SJSA1 (cell line): ENCODE measurements around the gene ANKS6. TPM values are rescaled to one million over a fixed set of nuclear protein-coding genes. Genes with fewer than 3 reads are reported as not detected.

ENCODE experiments used
- DNase-seq, 2 experiments: peaks; one replicate each; pipeline ENCODE4 v3.0.0-alpha.2; 2015 to 2020; ENCODE audit warnings: low spot score in 2 of 2, low read depth in 1 of 2
- H3K27ac ChIP-seq: fragments of 250-450 bp; sonication (Bioruptor Pico); 2 replicates; pipeline ENCODE4 v1.5.1; 2020; ENCODE audit warnings: mild to moderate bottlenecking, moderate library complexity
- H3K27me3 ChIP-seq: fragments of 250-450 bp; sonication (Bioruptor Pico); replicated peaks from 2 replicates; pipeline ENCODE4 v1.5.1; 2020; ENCODE audit warnings: mild to moderate bottlenecking, moderate library complexity
- H3K36me3 ChIP-seq: fragments of 250-450 bp; sonication (Bioruptor Pico); 2 replicates; pipeline ENCODE4 v1.5.1; 2020; ENCODE audit warnings: mild to moderate bottlenecking
- H3K4me1 ChIP-seq: fragments of 250-450 bp; sonication (Bioruptor Pico); replicated peaks from 2 replicates; pipeline ENCODE4 v1.6.1; 2021; ENCODE audit warnings: mild to moderate bottlenecking
- H3K4me3 ChIP-seq: fragments of 250-450 bp; sonication (Bioruptor Pico); 2 replicates; pipeline ENCODE4 v1.5.1; 2020; ENCODE audit warnings: mild to moderate bottlenecking
- H3K9me3 ChIP-seq: fragments of 250-450 bp; sonication (Bioruptor Pico); replicated peaks from 2 replicates; pipeline ENCODE4 v1.5.1; 2020; ENCODE audit warnings: mild to moderate bottlenecking
- total RNA-seq: library from RNA; depleted of rRNA; stranded (reverse); fragments of >200 nt; shearing (Covaris generic); gene quantifications from 2 replicates; pipeline ENCODE4 v1.2.3, GENCODE V29; 2014; rRNA removed

ANKS6 gene
- total RNA-seq, result 8.4 and 9.6 TPM in 2 replicates

DNA sequence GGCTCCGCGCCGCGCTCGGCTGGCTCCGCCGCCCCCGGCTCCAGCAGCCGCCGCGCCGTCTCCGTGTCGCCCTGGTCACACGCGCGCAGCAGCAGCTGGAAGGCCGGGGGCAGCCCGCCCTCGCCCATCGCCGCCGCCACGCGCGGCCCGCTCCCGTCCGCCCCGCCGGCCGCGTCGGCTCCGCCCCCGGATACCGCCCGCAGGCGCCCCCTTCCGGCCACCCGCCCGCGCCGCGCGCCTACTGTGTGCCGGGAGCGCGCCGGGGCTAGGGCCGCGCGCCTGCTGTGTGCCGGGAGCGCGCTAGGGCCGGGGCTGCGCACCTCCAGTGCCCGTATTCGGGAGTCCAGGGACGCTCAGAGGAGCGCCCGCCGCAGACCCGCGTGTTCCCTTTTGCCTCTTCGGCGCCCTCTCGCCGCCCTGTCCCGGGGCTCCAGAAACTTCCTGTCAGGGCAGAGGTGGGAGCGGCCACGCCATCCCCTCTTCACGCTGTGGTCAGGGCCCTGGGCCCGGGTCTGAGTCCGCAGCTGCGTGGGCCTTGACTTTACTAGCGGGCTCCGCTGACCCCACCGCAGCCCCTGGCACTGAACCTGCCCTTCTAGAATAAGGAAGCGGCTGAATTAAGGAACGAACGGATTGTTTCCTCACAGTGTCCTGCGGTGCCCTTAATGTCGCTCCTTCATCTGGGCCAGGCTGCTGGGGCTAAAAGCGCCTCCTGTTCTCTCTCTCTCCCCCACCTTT, at the start of gene ANKS6:
ANKS6 (minus strand) TSS at position 192 of the 738 bp plus-strand sequence; CDS start at position 128, 64 bp downstream.
- no peaks in the 10 kb centered on the region; the same call in 1 of the 2 replicates for H3K36me3 ChIP-seq
- peak; percentile 37 to 67 for DNase-seq
- H3K4me1 ChIP-seq, result peaks cover 16% of the 10 kb centered on the region
- H3K4me3 ChIP-seq, result peak within 1 kb of the TSS; percentile 71
- H3K9me3 ChIP-seq, result peaks cover 12% of the 10 kb centered on the region; the same call in 1 of the 2 replicates
- no peaks in the 10 kb centered on the region for H3K27me3 ChIP-seq
- no peak within 1 kb of the TSS for H3K27ac ChIP-seq

DNA sequence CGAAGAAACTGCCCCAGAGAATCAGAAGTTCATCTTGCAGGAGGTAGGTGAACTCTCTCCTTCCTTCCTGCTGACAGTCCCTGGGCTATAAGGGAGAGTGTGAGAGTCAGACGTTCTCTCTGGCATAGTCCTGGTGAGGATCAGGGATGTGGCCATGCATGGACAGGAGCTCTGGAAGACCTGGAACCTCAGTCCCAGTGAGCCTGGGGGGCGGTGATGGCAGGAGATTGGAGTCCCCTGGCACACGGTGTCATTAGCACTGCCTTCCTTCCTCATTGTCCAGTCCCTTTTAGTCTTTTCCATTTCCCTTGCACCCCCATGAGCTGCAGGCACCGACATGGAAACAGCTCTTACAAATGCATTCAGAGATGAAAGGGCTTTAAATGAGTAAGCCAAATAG, 49.7 kb upstream of the ANKS6 start:
- Histone ChIP-seq H3K36me3 (no peaks in the 10 kb centered on the region), H3K27ac (no peak overlapping the region), H3K4me3 (no peak overlapping the region), H3K9me3 (no peaks in the 10 kb centered on the region), H3K27me3 (no peaks in the 10 kb centered on the region; the same call in none of the 2 replicates), H3K4me1 (no peaks in the 10 kb centered on the region)
- DNase-seq, result no peak

DNA sequence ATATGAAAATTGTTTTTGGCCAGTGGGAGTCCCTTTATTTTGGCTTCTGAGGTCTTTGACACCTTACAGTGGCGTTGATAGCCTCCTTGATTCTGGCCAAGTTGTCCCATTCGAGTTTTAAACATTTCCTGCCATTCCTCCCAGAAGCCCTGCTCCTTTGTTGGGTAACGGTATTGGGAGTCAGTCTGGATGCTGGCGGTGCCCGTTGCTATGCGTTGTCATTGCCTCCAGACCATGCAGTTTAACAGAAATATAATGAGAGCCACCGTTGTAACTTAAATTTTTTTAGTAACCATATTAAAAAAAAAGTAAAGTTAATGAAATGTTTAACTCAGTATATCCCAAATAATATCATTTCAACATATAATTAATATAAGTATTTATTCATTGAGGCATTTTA, 46.2 kb upstream of the ANKS6 start:
- Histone ChIP-seq H3K4me3 (no peak overlapping the region), H3K36me3 (no peaks in the 10 kb centered on the region), H3K9me3 (no peaks in the 10 kb centered on the region), H3K4me1 (no peaks in the 10 kb centered on the region), H3K27ac (no peak overlapping the region), H3K27me3 (no peaks in the 10 kb centered on the region; the same call in none of the 2 replicates)
- no peak for DNase-seq

DNA sequence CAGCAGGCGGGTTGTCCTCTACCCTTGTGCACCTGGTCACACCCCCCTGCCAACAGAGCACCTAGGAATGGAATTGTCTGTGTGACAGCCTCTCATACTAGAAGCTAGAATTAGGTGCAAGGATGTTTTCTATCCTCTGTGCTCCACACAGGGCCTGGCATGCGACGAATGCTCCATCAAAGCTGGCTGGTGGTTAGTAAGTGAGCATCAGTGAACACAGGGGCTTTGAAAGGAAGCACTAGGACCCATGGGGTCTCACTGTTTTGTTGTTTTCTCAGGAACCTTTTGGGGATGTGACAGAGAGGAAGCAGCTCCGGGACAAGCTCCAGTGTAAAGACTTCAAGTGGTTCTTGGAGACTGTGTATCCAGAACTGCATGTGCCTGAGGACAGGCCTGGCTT, 43.4 kb upstream of the ANKS6 start:
- H3K27ac ChIP-seq, result no peak overlapping the region
- H3K9me3 ChIP-seq, result no peaks in the 10 kb centered on the region
- H3K4me1 ChIP-seq, result no peaks in the 10 kb centered on the region
- DNase-seq, result no peak
- H3K27me3 ChIP-seq, result no peaks in the 10 kb centered on the region; the same call in none of the 2 replicates
- no peaks in the 10 kb centered on the region for H3K36me3 ChIP-seq
- H3K4me3 ChIP-seq, result no peak overlapping the region

DNA sequence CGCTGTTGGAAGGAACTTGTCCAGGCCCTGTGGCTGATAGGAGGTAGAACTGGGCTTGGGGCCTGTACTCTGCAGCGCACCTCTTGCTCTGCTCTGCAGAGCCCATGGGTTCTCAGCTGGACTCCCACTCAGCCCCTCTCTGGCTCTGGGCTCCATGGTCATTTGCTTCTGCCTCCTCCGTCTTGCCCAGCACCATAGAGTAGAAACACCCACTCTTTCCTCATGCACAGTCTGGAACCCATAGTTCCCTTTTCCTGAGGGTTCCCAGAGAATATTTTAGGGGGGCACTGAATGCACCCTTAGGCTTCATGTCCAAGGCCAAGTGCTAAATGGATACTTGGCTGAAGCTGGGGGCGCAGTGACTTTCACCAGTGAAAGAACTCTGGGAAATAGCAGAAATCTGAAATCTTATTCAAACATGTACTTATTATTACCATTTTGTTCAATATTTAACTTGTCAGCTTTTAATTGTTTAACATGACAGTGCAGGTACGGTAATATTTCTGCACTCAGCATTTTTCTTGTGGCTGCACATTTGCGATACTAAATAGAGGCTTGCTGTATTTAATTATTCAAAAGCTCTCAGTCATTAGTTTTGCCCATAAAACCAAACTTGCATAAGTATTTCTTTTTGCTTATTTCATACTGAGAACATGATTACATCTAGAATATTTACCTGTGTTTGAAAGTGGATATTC, 42.7 kb upstream of the ANKS6 start:
- DNase-seq, result no peak
- Histone ChIP-seq H3K27ac (no peak overlapping the region), H3K36me3 (no peaks in the 10 kb centered on the region), H3K4me3 (no peak overlapping the region), H3K4me1 (no peaks in the 10 kb centered on the region), H3K9me3 (no peaks in the 10 kb centered on the region), H3K27me3 (no peaks in the 10 kb centered on the region; the same call in none of the 2 replicates)

DNA sequence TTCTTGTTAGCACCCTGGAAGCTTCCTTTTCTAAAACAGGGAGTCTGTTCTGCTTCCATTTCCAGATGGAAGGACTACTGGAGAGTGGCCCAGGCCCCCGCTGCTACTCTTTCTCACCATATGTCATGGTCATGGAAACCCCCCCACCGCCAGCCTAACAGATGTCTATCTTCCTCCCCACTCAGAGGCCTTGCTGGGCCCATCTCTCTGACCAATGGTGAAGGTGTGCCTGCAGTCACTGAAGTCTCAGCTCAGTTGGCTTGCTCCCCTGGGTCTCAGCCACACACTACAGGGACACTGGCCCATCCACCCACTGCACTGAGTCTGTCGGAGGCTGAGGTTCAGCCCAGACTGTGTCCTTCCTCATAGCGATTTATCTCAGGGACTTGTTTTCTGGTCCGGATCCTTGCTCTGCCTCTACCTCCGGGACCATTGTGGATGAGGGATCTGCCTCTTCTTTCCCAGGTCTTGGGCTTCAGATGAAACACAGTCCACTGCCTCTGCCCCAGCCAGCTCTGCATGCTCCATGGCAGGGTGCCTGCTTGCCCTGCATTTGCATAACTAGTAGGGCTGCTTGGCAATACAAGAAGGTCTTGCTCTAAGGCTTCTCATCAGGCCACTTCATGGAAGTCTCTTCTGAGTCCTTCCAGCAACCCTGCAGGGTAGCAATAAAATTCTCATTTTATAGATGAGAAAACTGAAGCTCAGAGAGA, 42.0 kb upstream of the ANKS6 start:
- Histone ChIP-seq H3K27me3 (no peaks in the 10 kb centered on the region; the same call in 1 of the 2 replicates), H3K27ac (no peak overlapping the region), H3K4me1 (no peaks in the 10 kb centered on the region), H3K4me3 (no peak overlapping the region), H3K36me3 (no peaks in the 10 kb centered on the region), H3K9me3 (no peaks in the 10 kb centered on the region)
- no peak for DNase-seq

DNA sequence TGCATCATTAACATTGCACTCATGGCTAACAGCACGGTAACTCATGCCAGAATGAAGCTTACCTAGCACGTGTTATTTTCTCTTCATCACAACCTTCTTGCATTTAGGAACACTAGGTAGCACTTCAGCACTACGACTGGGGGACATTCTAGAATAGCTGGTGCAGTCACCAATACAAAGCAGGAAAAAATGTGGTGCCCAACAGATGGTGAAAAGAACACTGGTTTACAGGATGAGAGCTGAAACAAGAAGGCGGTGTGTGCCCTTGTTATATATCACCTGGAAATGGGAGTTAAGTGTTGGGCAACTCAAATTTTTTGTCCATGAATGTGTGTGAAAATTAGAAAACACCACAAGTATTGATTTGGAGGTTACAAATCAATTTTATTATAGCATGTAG, 41.2 kb upstream of the ANKS6 start:
- Histone ChIP-seq H3K9me3 (no peaks in the 10 kb centered on the region), H3K4me3 (no peak overlapping the region), H3K36me3 (no peaks in the 10 kb centered on the region), H3K27me3 (no peaks in the 10 kb centered on the region; the same call in 1 of the 2 replicates), H3K27ac (no peak overlapping the region), H3K4me1 (no peaks in the 10 kb centered on the region)
- no peak for DNase-seq

DNA sequence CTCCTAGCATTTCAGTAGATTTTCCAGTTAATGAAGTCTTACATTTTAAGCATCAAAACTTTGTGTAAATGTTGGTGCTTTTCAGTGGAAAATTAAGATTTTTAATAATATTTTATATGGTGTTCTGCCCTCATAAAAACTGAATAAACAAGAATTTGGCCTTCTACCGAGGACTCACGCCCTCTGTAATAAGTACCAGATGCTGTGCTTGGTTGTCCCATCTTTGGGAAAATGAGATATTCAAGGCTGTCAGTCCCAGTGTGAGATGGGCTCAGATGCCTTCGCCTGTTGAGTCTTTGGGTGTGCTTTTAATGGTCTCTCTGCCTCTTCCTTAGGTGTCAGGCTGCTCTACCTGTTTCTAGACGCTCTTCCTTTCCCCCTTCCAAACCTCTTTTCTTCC, 39.9 kb upstream of the ANKS6 start:
- Histone ChIP-seq H3K27ac (no peak overlapping the region), H3K4me1 (no peaks in the 10 kb centered on the region), H3K36me3 (no peaks in the 10 kb centered on the region), H3K27me3 (no peaks in the 10 kb centered on the region; the same call in 1 of the 2 replicates), H3K9me3 (no peaks in the 10 kb centered on the region), H3K4me3 (no peak overlapping the region)
- no peak for DNase-seq

DNA sequence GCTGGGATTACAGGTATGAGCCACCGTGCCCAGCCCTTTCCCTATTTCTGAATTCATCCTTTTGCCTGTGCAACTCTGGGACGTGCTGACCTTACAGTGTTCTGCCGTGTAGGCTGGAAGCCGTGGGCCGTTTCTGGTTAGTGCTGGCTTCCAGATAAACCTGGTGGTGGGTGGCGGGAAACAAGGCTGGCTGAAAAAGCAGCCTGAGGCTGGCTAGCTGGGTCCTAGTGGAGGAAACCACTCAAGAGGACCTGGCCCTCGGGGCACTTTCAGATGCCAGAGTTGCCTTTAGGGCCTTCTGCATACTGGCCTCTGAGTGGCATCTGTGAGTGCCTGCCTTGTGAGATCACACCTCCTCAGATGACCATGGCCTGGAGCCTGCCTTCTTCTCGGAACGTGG, 38.0 kb upstream of the ANKS6 start:
- no peaks in the 10 kb centered on the region for H3K36me3 ChIP-seq
- no peaks in the 10 kb centered on the region for H3K27me3 ChIP-seq
- no peak for DNase-seq
- no peaks in the 10 kb centered on the region for H3K4me1 ChIP-seq
- H3K4me3 ChIP-seq, result no peak overlapping the region
- H3K9me3 ChIP-seq, result no peaks in the 10 kb centered on the region
- no peak overlapping the region for H3K27ac ChIP-seq

DNA sequence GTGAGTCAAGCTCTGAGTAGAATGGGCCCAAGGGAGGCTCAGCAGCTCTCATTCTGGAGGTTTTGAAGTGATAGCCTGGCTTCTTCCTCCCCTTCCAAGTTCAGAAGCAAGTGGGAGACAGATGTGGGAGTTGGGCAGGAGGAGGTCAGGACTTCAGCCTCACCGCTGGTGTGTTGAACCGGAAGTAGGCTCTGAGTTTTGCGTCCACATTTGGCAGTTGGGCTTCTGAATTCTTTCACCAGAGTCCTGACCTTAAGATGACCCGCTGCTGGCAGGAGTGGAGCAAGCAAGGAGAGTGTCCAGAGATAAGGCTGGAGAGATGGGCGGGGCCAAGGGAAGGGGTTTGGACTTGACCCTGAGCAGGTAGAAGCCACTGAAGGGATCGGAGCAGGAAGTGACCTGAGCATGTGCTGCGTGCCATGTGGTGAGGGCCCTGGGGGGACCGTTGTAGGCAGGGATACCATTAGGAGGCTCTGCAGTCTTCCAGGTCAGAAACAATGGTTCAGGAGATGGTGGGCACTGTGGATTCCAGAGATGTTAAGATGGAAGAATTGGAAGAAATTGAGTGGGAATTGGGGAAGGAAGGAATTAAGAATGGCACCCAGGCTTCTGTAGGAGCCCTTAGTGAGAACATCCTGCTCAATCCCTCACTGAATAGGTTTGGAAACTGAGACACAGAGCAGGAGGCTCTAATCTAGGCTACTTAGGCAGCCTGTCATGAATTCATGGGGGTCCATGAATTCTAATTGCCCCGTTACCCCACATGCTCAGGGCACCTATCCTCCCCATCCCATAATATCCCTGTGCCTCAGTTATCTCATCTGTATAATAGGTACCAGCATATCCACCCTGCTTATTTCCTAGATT, 37.0 kb upstream of the ANKS6 start:
- no peak for DNase-seq
- Histone ChIP-seq H3K4me1 (no peaks in the 10 kb centered on the region), H3K27ac (no peak overlapping the region), H3K4me3 (no peak overlapping the region), H3K36me3 (no peaks in the 10 kb centered on the region), H3K27me3 (no peaks in the 10 kb centered on the region), H3K9me3 (no peaks in the 10 kb centered on the region)

DNA sequence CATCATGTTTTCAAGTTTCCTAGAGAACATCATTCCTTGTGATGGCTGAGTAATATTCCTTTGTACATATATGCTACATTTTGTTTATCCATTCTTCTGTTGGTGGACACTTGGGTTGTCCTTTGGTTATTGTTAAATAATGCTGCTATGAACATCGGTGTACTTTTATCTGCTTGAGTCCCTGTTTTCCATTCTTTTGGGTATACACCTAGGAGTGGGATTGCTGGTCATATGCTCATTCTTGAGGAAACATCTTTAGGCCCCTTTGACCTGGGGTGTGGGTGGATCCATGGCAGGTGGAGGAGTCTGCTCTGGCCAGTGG, 36.4 kb upstream of the ANKS6 start:
- Histone ChIP-seq H3K36me3 (no peaks in the 10 kb centered on the region), H3K27me3 (no peaks in the 10 kb centered on the region), H3K27ac (no peak overlapping the region), H3K9me3 (no peaks in the 10 kb centered on the region), H3K4me1 (no peaks in the 10 kb centered on the region), H3K4me3 (no peak overlapping the region)
- DNase-seq, result no peak

DNA sequence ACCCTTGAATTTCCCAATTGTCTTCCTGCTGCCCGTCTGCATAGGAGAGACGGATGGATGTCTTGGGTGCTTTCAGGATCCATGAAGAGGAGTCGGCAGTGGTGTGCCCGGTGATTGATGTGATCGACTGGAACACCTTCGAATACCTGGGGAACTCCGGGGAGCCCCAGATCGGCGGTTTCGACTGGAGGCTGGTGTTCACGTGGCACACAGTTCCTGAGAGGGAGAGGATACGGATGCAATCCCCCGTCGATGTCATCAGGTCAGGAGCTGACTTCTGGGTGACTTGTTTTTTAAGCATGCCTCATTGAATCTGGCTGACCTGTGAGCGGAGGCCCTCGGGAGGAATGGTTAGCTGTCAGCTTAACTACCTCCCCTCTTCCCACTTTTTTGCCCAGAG, 35.3 kb upstream of the ANKS6 start:
- Histone ChIP-seq H3K27ac (no peak overlapping the region), H3K27me3 (no peaks in the 10 kb centered on the region)
- no peak for DNase-seq

DNA sequence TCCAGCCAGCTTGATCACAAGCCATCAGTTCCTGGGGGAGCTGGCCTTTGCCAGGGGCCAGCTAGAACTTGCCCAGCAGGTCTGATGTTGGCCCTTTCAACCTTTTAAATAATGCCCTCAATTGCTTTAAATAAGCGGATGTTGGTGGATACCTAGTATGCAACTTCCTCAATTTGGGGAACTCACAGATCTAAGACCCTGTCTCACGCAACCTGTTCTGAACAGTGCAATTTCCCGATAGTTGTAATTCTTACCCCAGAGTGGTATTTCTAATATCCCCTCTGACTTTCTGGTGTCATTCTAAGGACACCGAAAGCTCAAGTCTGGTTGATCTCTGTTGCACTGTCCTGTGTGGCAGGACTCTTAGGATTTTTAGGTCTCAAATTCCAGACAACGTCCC, 34.2 kb upstream of the ANKS6 start:
- no peak for DNase-seq
- no peaks in the 10 kb centered on the region for H3K9me3 ChIP-seq
- no peaks in the 10 kb centered on the region for H3K4me1 ChIP-seq
- H3K36me3 ChIP-seq, result no peaks in the 10 kb centered on the region
- no peaks in the 10 kb centered on the region for H3K27me3 ChIP-seq
- no peak overlapping the region for H3K27ac ChIP-seq
- H3K4me3 ChIP-seq, result no peak overlapping the region

More for the DNA sequence above, 35.3 kb upstream of the ANKS6 start:
- Histone ChIP-seq H3K9me3 (no peaks in the 10 kb centered on the region), H3K4me1 (no peaks in the 10 kb centered on the region), H3K36me3 (no peaks in the 10 kb centered on the region), H3K4me3 (no peak overlapping the region)
